ENCODE data around the gene ZNF135. TPM values are rescaled to one million over a fixed set of nuclear protein-coding genes. Genes with fewer than 3 reads are reported as not detected.

The ZNF135 gene
- total and polyA plus RNA-seq, 2 of the 4 experiments (the other 2 are of a cell fraction) = 2.4 to 2.7 TPM

GRCh38 chr19:58045411-58046050 is 13.6 kb upstream of the ZNF135 start:
- Histone ChIP-seq H3K18ac (ENCODE audit: low read depth, low read length) (no peak overlapping the region), H3K23ac (ENCODE audit: low read depth, low read length) (no peak overlapping the region), H2BK120ac (ENCODE audit: low read depth, low read length) (no peak overlapping the region), H3K9me1 (ENCODE audit: insufficient read depth, low read length) (no peaks in the 10 kb centered on the region), H3K79me1 (ENCODE audit: low read depth in 1 of 2, low read length in 2 of 2) (no peaks in the 10 kb centered on the region), H3K36me3 (ENCODE audit: control insufficient read depth, insufficient read depth, low read length) (no peaks in the 10 kb centered on the region), H4K8ac (ENCODE audit: low read depth in 2 of 2, low read length in 2 of 2) (no peak overlapping the region), H3K4me1 (ENCODE audit: control insufficient read depth, insufficient read depth, low read length) (no peaks in the 10 kb centered on the region), H2AK9ac (replicated peaks; ENCODE audit: low read depth, low read length, poor library complexity) (no peak overlapping the region), H2BK5ac (ENCODE audit: low read depth, low read length, poor library complexity, severe bottlenecking) (no peak overlapping the region), H4K5ac (ENCODE audit: low read depth, low read length) (no peak overlapping the region), H2AK5ac (ENCODE audit: low read depth, low read length) (no peak overlapping the region), H3K9ac (ENCODE audit: low read depth, low read length) (no peak overlapping the region), H2BK15ac (ENCODE audit: low read depth, low read length) (no peak overlapping the region), H3K27me3 (ENCODE audit: control insufficient read depth, insufficient read depth, low read length) (no peaks in the 10 kb centered on the region), H3K4me3 (ENCODE audit: insufficient read depth, low read depth, low read length) (no peak overlapping the region), H3K9me3 (ENCODE audit: control insufficient read depth, insufficient read depth, low read length) (peaks cover 72% of the 10 kb centered on the region), H3K4ac (ENCODE audit: low read depth, low read length) (no peak overlapping the region), H3K4me2 (ENCODE audit: low read depth, low read length) (no peak overlapping the region), H3K27ac (ENCODE audit: insufficient read depth, low read length) (no peak overlapping the region), H2AFZ (replicated peaks; ENCODE audit: low read length, poor library complexity) (no peak overlapping the region), H3K14ac (replicated peaks; ENCODE audit: low read depth, low read length) (no peak overlapping the region), H4K20me1 (ENCODE audit: insufficient read depth, low read length) (no peaks in the 10 kb centered on the region), H4K91ac (ENCODE audit: insufficient read depth, low read depth, low read length) (no peak overlapping the region), H2BK20ac (ENCODE audit: low read depth, low read length) (no peak overlapping the region), H3K56ac (ENCODE audit: extremely low read depth, insufficient read depth, low read length) (no peak overlapping the region)
- TF ChIP-seq FOS (IDR thresholded peaks at IDR 0.05; ENCODE audit: low read depth, low read length) = no peak
- TF ChIP-seq, protein P1, sequence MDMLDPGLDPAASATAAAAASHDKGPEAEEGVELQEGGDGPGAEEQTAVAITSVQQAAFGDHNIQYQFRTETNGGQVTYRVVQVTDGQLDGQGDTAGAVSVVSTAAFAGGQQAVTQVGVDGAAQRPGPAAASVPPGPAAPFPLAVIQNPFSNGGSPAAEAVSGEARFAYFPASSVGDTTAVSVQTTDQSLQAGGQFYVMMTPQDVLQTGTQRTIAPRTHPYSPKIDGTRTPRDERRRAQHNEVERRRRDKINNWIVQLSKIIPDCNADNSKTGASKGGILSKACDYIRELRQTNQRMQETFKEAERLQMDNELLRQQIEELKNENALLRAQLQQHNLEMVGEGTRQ (IDR thresholded peaks at IDR 0.05; ENCODE audit: low read depth, low read length) = no peak
- TF ChIP-seq, protein P2, sequence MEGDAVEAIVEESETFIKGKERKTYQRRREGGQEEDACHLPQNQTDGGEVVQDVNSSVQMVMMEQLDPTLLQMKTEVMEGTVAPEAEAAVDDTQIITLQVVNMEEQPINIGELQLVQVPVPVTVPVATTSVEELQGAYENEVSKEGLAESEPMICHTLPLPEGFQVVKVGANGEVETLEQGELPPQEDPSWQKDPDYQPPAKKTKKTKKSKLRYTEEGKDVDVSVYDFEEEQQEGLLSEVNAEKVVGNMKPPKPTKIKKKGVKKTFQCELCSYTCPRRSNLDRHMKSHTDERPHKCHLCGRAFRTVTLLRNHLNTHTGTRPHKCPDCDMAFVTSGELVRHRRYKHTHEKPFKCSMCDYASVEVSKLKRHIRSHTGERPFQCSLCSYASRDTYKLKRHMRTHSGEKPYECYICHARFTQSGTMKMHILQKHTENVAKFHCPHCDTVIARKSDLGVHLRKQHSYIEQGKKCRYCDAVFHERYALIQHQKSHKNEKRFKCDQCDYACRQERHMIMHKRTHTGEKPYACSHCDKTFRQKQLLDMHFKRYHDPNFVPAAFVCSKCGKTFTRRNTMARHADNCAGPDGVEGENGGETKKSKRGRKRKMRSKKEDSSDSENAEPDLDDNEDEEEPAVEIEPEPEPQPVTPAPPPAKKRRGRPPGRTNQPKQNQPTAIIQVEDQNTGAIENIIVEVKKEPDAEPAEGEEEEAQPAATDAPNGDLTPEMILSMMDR (conservative IDR thresholded peaks at IDR 0.05; ENCODE audit: low read depth, low read length) = no peak
- no peak for TF ChIP-seq MAFK (IDR thresholded peaks at IDR 0.05; ENCODE audit: low read depth, low read length)
- no peak for TF ChIP-seq BHLHE40 (IDR thresholded peaks at IDR 0.05; ENCODE audit: low read depth, low read length)
- TF ChIP-seq CHD1 (IDR thresholded peaks at IDR 0.05; ENCODE audit: low read depth, low read length) = no peak
- TF ChIP-seq SMC3 (IDR thresholded peaks at IDR 0.05; ENCODE audit: low read depth, low read length) = no peak
- no peak for TF ChIP-seq RFX5 (IDR thresholded peaks at IDR 0.05; ENCODE audit: low read depth, low read length)
- no peak for TF ChIP-seq NFE2L2 (IDR thresholded peaks at IDR 0.05; ENCODE audit: low read depth, low read length)
- TF ChIP-seq, protein P3, sequence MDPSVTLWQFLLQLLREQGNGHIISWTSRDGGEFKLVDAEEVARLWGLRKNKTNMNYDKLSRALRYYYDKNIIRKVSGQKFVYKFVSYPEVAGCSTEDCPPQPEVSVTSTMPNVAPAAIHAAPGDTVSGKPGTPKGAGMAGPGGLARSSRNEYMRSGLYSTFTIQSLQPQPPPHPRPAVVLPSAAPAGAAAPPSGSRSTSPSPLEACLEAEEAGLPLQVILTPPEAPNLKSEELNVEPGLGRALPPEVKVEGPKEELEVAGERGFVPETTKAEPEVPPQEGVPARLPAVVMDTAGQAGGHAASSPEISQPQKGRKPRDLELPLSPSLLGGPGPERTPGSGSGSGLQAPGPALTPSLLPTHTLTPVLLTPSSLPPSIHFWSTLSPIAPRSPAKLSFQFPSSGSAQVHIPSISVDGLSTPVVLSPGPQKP (IDR thresholded peaks at IDR 0.05; ENCODE audit: borderline replicate concordance, low read depth, low read length) = no peak
- no peak for TF ChIP-seq MAZ (IDR thresholded peaks at IDR 0.05; ENCODE audit: borderline replicate concordance, low read depth, low read length)
- no peak for ATAC-seq (ENCODE audit: low read depth)
- in situ Hi-C loops (cut with MboI; ENCODE audit: low sequenced_read_pairs) = no loop called here
- POLR2A ChIA-PET (ENCODE audit: unreplicated experiment) = no interaction called here
- no peak for DNase-seq
- CTCF ChIA-PET = no interaction called here
- 84% methylated on average over 11 of the region's 24 CpGs; no CpG with 5 or more reads in 1 of the 2 experiments for WGBS, 2 experiments (ENCODE audit: extremely low coverage in 2 of 2, insufficient read length in 1 of 2)
- BruUV-seq (replicated peaks) = no TSS peak
- dilution Hi-C loops (cut with HindIII; ENCODE audit: low sequenced_read_pairs, unreplicated experiment) = no loop called here
- intact Hi-C loops (cut with micrococcal nuclease) = no loop called here
